SK-N-MC (cell line): Measurements from ENCODE around the gene HOXD12.

ENCODE experiments used
- EZH2 ChIP-seq: fragments of 200-600 bp; sonication (generic); IDR thresholded peaks from one replicate; pipeline ENCODE4 v1.6.1; 2017; ENCODE audit warnings: antibody characterized with exemption
- FOXP2 ChIP-seq: optimal IDR thresholded peaks from 2 replicates; pipeline ENCODE3; 2011; ENCODE audit warnings: mild to moderate bottlenecking, moderate library complexity; ENCODE audit not compliant: insufficient read depth; ENCODE audit errors: extremely low read length, control extremely low read depth

DNA sequence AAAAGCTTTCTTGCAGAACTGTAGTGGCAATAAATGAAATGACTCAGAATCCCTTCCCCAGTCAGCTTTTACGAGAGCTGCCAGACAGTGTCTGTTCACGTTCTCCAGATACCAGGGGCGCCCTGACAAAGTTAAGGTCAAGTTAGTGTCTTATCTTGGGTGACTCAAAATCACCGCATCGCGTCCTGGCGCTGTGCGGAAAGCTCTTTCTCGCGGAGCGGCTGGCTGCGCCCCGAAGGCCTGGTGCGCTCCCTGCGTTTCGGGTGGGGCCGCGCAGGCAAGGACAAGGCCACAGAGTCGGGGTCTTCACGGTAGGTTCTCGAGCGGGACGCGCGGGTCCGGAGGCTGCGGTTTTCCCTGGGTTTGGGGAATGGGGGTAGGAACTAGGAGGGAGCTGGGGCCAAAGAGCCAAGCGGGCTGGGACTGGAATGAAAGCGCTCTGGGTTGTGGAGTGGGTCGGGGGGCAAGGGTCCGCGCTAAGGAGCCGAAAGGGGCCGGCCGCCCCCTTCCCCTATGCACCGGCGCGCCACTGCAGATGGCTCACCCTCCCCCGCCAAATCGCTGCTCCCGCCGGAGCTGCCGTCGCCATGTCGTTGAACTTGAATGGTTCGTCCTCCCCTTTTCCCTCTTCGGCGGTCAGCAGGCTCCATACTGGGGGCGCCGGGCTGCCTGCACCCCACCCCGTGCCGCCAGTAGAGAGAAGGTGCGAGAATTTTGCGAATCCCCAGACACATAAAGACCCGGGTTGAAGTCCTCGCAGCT lies 4.9 kb downstream of the HOXD12 start:
- TF ChIP-seq EZH2: no peak
- no peak for TF ChIP-seq FOXP2
